Esophagus squamous epithelium (tissue), 4 donors: ENCODE measurements around the gene ETV6.

Source experiments
- CTCF ChIP-seq, 6 experiments: fragments of 450-650 bp in 4 of 6; fragments of 200-600 bp in 2 of 6; sonication (generic) in 2 of 6; IDR thresholded peaks; one replicate each; pipeline ENCODE4 v1.5.1; 2016 to 2019; ENCODE audit warnings: antibody characterized with exemption in 6 of 6, mild to moderate bottlenecking in 4 of 6, moderate library complexity in 4 of 6
- POLR2A ChIP-seq, 4 donors: fragments of 450-650 bp; IDR thresholded peaks; one replicate each; pipeline ENCODE4 v1.6.1; 2017; ENCODE audit warnings: antibody characterized with exemption in 4 of 4, mild to moderate bottlenecking in 4 of 4, moderate library complexity in 3 of 4

DNA sequence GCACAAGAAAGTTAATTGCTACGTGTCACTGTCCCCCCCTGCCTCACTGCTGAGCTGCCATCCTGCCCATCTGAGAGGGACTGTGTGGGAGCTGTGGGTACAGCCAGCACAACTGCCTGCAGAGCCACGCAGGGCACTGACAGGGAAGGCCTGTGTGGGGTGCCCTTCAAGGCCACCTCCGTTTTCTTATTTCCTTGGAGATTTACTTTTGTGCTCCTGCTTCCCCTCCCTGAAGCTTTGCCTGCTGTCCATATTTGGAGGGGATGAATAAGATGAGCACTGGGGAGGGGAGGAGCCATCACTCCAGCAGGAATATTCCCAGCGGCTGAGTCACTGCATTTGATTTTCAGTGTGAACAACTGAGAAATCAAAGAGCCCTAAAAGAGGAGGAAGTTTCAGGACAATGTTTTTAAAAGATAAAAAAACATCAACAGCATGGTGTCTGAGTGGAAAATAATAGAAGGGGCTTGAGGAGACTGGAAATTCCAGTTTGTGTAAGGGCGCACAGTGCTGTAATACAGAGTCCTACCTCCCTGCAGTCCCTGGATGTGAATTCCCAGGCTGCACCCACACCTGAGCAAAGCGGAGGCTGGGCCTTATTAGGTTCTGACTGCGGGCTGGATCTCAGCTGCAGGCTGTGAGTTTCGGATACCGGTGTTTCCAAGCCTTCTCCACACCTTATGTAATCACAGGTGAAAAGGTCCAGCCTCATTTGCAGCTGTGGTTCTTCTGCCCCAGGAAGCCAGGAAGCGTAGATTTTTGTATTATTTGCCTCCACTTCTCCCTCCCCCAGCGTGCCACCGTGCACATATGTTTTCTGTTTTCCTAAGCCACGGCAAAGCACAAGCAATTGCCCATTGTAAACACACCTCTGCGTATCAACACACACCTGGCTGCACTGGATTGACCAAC is 228.7 kb downstream of the ETV6 start:
- no peak for TF ChIP-seq CTCF (IDR thresholded peaks at IDR 0.05)
- no peak for TF ChIP-seq POLR2A (IDR thresholded peaks at IDR 0.05)
